HG02759 (cell line): ENCODE measurements around the gene PDXK.

Source experiments
- ATAC-seq: cut with Tn5 transposase; IDR thresholded peaks from one replicate; pipeline ENCODE4 v1.9.1; 2021; ENCODE audit warnings: mild to moderate bottlenecking, moderate library complexity; ENCODE audit not compliant: unreplicated experiment

Gene PDXK

GRCh38 chr21:43740497-43741156 is 21.7 kb downstream of the PDXK start:
- ATAC-seq, result no peak

DNA sequence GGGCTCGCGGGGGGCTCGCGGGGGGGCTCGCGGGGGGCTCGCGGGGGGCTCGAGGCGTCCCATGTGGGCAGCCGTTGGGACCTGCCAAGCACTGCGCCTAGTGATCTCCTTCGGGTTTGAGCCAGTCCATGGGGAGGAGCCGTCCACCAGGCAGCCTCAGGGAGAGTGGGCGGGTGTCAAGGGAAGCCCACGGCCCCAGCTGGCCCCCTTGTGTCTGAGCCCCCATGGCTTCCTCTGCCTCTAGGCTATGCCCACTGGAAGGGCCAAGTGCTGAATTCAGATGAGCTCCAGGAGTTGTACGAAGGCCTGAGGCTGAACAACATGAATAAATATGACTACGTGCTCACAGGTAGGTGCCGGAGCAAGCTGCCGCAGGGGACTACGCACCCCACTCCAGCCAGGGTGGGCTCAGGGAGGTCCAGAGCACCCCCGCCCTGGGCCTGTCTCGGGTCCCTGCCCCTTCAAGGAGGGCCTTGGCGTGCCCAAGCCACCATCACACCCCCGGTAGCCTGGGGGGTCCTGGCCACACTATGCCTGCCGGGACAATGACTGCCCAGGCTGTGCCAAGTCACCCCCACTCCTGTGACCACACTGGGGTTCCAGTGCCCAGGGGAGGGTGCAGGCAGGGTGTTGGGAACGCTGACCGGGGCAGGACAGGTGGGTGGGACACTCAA is 22.6 kb downstream of the PDXK start:
- ATAC-seq, result no peak

- no peak for ATAC-seq
Measured at GRCh38 chr21:43743947-43744346, 25.0 kb downstream of the PDXK start.

DNA sequence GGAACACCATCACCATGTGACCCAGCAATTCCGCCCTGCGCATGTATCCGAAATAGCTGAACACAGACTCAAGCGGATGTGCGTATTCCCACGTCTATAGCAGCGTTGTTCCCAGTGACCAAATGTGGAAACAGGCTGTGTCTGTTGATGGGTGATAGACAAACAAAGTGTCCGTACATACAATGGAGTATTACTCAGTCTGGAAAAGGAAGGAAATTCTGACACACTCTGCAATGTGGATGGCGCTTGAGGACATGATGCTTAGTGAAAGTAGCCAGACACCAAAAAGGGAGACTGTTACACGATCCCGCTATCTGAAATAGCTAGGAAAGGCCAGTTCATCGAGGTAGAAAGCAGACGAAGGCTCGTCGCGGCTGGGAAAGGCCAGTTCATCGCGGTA is 25.8 kb downstream of the PDXK start:
- no peak for ATAC-seq

GRCh38 chr21:43745772-43746517 is 27.0 kb downstream of the PDXK start:
- ATAC-seq, result no peak

- ATAC-seq, result no peak
Measured at GRCh38 chr21:43748622-43749021, 29.7 kb downstream of the PDXK start.

- ATAC-seq, result no peak
Measured at GRCh38 chr21:43749651-43750262, 30.8 kb downstream of the PDXK start.

DNA sequence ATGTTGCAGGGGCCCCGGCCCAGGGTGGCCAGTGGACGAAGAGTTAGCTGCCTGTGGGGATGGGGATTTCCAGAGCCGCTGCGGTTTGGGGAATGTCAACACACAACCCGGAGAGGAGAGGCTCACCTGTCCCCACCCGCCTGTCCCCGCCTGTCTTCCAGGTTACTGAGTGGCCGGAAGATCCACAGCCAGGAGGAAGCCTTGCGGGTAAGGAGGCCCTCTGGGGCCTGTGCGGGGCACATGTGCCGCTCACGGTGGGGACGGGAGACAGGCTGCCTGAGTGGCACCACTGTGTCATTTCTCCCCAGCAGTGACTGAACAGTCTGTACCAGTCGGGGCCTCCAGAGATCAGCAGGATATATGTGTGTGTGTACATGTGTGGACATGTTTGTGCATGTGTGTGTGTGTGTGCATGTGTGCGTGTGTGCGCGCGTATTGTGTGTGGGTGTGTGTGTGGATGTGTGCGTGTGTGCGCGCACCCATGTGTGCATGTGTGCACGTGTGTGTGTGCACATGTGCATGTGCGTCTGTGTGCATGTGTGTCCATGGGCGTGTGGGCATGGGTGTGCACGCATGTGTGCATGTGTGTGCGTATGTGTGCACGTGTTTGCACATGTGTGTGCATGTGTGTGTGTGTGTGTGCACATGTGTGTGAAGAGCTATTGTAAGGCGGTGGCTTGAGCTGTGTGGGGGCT is 31.6 kb downstream of the PDXK start:
- no peak for ATAC-seq

DNA sequence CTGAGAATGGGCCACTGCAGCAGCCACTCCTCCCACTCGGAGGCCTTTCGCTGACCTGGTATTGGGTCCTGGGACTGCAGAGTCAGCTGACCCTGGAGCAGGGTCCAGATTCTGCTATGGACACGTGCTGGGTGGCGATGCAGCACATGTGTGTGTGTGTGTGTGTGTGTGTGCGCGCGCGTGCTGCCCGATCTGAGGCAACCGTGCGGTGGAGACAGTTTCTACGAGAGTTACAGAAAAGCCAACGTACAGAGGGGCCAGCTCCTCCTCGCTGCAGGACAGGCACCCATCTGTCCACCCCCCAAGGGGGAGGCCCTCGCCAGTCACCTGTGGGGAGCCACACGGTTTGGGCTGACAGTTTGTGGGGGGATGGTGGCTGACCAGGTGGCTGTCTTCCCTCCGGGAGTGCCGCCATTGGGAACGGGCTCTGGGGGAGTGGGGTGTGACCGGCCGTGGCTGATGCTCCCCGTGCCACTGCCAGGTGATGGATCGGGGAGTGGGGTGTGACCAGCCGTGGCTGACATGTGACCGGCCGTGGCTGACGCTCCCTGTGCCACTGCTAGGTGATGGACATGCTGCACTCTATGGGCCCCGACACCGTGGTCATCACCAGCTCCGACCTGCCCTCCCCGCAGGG is 33.1 kb downstream of the PDXK start:
- no peak for ATAC-seq

- no peak for ATAC-seq
Measured at GRCh38 chr21:43752758-43753438, 34.0 kb downstream of the PDXK start.

GRCh38 chr21:43753439-43753799 is 34.5 kb downstream of the PDXK start:
- ATAC-seq, result no peak

- no peak for ATAC-seq
Measured at GRCh38 chr21:43754948-43755781, 36.2 kb downstream of the PDXK start.

GRCh38 chr21:43755820-43756594 is 37.1 kb downstream of the PDXK start:
- ATAC-seq, result no peak

- no peak for ATAC-seq
Measured at GRCh38 chr21:43757601-43758000, 38.7 kb downstream of the PDXK start.

- no peak for ATAC-seq
Measured at GRCh38 chr21:43758111-43758641, 39.2 kb downstream of the PDXK start.

- no peak for ATAC-seq
Measured at GRCh38 chr21:43758811-43759210, 39.9 kb downstream of the PDXK start.

- no peak for ATAC-seq
Measured at GRCh38 chr21:43759651-43760050, 40.7 kb downstream of the PDXK start.

DNA sequence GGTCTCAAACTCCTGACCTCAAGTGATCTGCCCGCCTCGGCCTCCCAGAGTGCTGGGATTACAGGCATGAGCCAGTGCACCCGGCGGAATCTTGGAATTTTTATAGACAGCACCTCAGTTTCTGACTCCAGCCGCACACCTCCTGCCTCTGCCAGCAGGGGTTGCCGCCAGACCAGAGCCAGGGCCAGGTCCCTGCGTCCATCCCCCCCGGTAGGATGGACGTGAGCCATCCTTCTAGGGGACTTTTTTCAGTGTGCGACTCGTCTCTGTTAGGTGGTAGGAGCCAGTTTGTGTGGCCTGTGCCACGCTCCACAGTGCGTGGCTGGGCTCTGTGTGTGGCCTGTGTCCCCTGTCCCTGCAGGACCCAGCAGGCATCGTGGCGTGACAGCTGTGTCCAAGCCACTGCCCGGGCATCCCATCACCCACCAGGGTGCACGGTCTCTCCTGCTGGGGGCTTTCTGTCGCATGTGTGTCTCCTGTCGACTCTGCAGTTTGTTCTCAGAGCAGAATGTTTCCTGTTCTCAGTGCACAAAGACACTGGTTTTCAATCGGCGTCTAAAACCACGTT is 41.5 kb downstream of the PDXK start:
- no peak for ATAC-seq
